Parathyroid adenoma (tissue), 2 donors: Measurements from ENCODE around the gene NELFB.

Source experiments
- H2AFZ ChIP-seq: fragments of 300-600 bp; sonication (generic); one replicate; pipeline ENCODE4 v1.7.0; 2017; ENCODE audit warnings: antibody characterized with exemption, mild to moderate bottlenecking
- H3K27ac ChIP-seq: fragments of 300-600 bp; sonication (generic); one replicate; pipeline ENCODE4 v1.7.0; 2017
- H3K27me3 ChIP-seq: fragments of 300-600 bp; sonication (generic); one replicate; pipeline ENCODE4 v1.7.0; 2017; ENCODE audit warnings: low read length; ENCODE audit not compliant: control insufficient read depth, insufficient read depth
- H3K36me3 ChIP-seq: fragments of 300-600 bp; sonication (generic); one replicate; pipeline ENCODE4 v1.7.0; 2017; ENCODE audit warnings: low read length; ENCODE audit not compliant: control insufficient read depth, insufficient read depth
- H3K4me1 ChIP-seq: fragments of 300-600 bp; sonication (generic); one replicate; pipeline ENCODE4 v1.7.0; 2017; ENCODE audit warnings: control low read depth
- H3K4me2 ChIP-seq: fragments of 300-600 bp; sonication (generic); one replicate; pipeline ENCODE4 v1.7.0; 2017; ENCODE audit warnings: low read length
- H3K4me3 ChIP-seq: fragments of 300-600 bp; sonication (generic); one replicate; pipeline ENCODE4 v1.7.0; 2017; ENCODE audit warnings: low read depth, low read length
- H3K79me2 ChIP-seq: fragments of 300-600 bp; sonication (generic); one replicate; pipeline ENCODE4 v1.7.0; 2017; ENCODE audit warnings: control low read depth
- H3K9ac ChIP-seq: fragments of 300-600 bp; sonication (generic); one replicate; pipeline ENCODE4 v1.7.0; 2017; ENCODE audit warnings: mild to moderate bottlenecking
- H3K9me3 ChIP-seq: fragments of 300-600 bp; sonication (generic); one replicate; pipeline ENCODE4 v1.7.0; 2017; ENCODE audit warnings: low read length; ENCODE audit not compliant: control insufficient read depth
- CTCF ChIP-seq: fragments of 300-600 bp; sonication (generic); IDR thresholded peaks from one replicate; pipeline ENCODE4 v1.7.0; 2017; ENCODE audit warnings: antibody characterized with exemption, mild to moderate bottlenecking
- donor health status: primary hyperparathyroidism.

Gene NELFB

GRCh38 chr9:137278721-137279711 lies 23.9 kb downstream of the NELFB start:
- no peaks in the 10 kb centered on the region for H3K27me3 ChIP-seq
- H3K79me2 ChIP-seq, result no peaks in the 10 kb centered on the region
- no peak overlapping the region for H3K9ac ChIP-seq
- no peak overlapping the region for H3K27ac ChIP-seq
- no peak overlapping the region for H3K4me3 ChIP-seq
- no peaks in the 10 kb centered on the region for H3K36me3 ChIP-seq
- H2AFZ ChIP-seq, result no peak overlapping the region
- H3K4me2 ChIP-seq, result no peak overlapping the region
- H3K9me3 ChIP-seq, result no peaks in the 10 kb centered on the region
- TF ChIP-seq CTCF, result no peak
- no peaks in the 10 kb centered on the region for H3K4me1 ChIP-seq

- no peak overlapping the region for H3K9ac ChIP-seq
- H2AFZ ChIP-seq, result no peak overlapping the region
- no peaks in the 10 kb centered on the region for H3K27me3 ChIP-seq
- no peak for TF ChIP-seq CTCF
- H3K9me3 ChIP-seq, result no peaks in the 10 kb centered on the region
- no peaks in the 10 kb centered on the region for H3K79me2 ChIP-seq
- H3K4me3 ChIP-seq, result no peak overlapping the region
- H3K27ac ChIP-seq, result no peak overlapping the region
- H3K4me2 ChIP-seq, result no peak overlapping the region
- H3K4me1 ChIP-seq, result no peaks in the 10 kb centered on the region
- H3K36me3 ChIP-seq, result no peaks in the 10 kb centered on the region
Observed at GRCh38 chr9:137279741-137280473, 24.8 kb downstream of the NELFB start.

- no peak for TF ChIP-seq CTCF
- Histone ChIP-seq H3K27me3 (no peaks in the 10 kb centered on the region), H3K4me1 (no peaks in the 10 kb centered on the region), H3K27ac (no peak overlapping the region), H3K9ac (no peak overlapping the region), H3K36me3 (no peaks in the 10 kb centered on the region), H3K4me2 (no peak overlapping the region), H2AFZ (no peak overlapping the region), H3K9me3 (no peaks in the 10 kb centered on the region), H3K4me3 (no peak overlapping the region), H3K79me2 (no peaks in the 10 kb centered on the region)
Observed at GRCh38 chr9:137280474-137281344, 25.6 kb downstream of the NELFB start.

- no peaks in the 10 kb centered on the region for H3K4me1 ChIP-seq
- H3K9ac ChIP-seq, result no peak overlapping the region
- no peak overlapping the region for H3K4me3 ChIP-seq
- H3K36me3 ChIP-seq, result no peaks in the 10 kb centered on the region
- no peak for TF ChIP-seq CTCF
- H2AFZ ChIP-seq, result no peak overlapping the region
- H3K4me2 ChIP-seq, result no peak overlapping the region
- H3K27me3 ChIP-seq, result no peaks in the 10 kb centered on the region
- no peaks in the 10 kb centered on the region for H3K9me3 ChIP-seq
- no peak overlapping the region for H3K27ac ChIP-seq
- H3K79me2 ChIP-seq, result no peaks in the 10 kb centered on the region
Observed at GRCh38 chr9:137281345-137282116, 26.4 kb downstream of the NELFB start.
